Gastrocnemius medialis (tissue), 4 donors: Measurements from ENCODE around the gene SBNO1.

Experiments
- CTCF ChIP-seq, 5 experiments: fragments of 450-650 bp in 3 of 5; fragments of 200-600 bp in 2 of 5; sonication (generic) in 2 of 5; IDR thresholded peaks in 4 of 5; conservative IDR thresholded peaks in 1 of 5; 1 replicate in 4 of 5; 2 replicates in 1 of 5; pipeline ENCODE4 v1.5.1; 2016 to 2019; ENCODE audit warnings: antibody characterized with exemption in 5 of 5, mild to moderate bottlenecking in 3 of 5, moderate library complexity in 3 of 5
- POLR2A ChIP-seq, 2 donors: fragments of 450-650 bp; IDR thresholded peaks; one replicate each; pipeline ENCODE4 v1.6.1; 2017; ENCODE audit warnings: antibody characterized with exemption in 2 of 2, mild to moderate bottlenecking in 2 of 2, moderate library complexity in 2 of 2

DNA sequence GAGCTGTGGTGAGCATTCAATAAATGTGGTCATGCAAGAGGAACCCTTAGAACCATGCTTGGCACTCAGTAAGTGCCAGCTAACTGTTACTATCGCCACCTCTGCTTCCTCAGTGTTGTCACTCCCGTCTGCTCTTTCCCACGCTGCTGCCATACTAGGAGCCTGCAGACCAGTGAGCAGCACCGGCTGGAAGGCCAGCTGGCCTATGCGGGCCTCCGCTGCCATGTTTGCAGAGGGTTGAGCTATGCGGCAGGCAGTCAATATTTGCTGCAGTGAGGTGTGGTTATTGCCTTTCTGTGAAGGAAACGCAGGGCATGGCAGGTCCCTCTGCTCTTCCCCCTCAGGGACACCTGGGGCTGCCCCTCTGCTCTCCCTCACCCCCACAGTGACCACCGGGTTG, 32.3 kb upstream of the SBNO1 start:
- TF ChIP-seq CTCF (IDR thresholded peaks at IDR 0.05 in 4 of 5, conservative IDR thresholded peaks at IDR 0.05 in 1 of 5) (no peak), POLR2A (IDR thresholded peaks at IDR 0.05) (no peak)
